Effector memory CD4-positive, alpha-beta T cell (primary cell): ENCODE data around the gene CLDN10.

Experiments used
- DNase-seq, 3 donors: peaks; one replicate each; pipeline ENCODE4 v3.0.0-alpha.2; 2020
- H3K27ac ChIP-seq: 2 replicates; pipeline ENCODE4 v1.7.0; 2013; ENCODE audit warnings: mild to moderate bottlenecking, low read length, moderate library complexity; ENCODE audit not compliant: insufficient read depth, poor library complexity, severe bottlenecking
- H3K27me3 ChIP-seq: replicated peaks from 2 replicates; pipeline ENCODE4 v1.7.0; 2013; ENCODE audit warnings: mild to moderate bottlenecking, low read length; ENCODE audit not compliant: insufficient read depth, control insufficient read depth, poor library complexity, severe bottlenecking
- H3K36me3 ChIP-seq: 2 replicates; pipeline ENCODE4 v1.7.0; 2013; ENCODE audit warnings: mild to moderate bottlenecking, low read length, moderate library complexity; ENCODE audit not compliant: control insufficient read depth, insufficient read depth
- H3K4me1 ChIP-seq: 2 replicates; pipeline ENCODE4 v1.7.0; 2013; ENCODE audit warnings: low read length, mild to moderate bottlenecking; ENCODE audit not compliant: control insufficient read depth, insufficient read depth, poor library complexity, severe bottlenecking
- H3K4me3 ChIP-seq: 2 replicates; pipeline ENCODE4 v1.7.0; 2013; ENCODE audit warnings: low read length, low read depth, mild to moderate bottlenecking; ENCODE audit not compliant: insufficient read depth, poor library complexity, severe bottlenecking
- H3K9me3 ChIP-seq: 2 replicates; pipeline ENCODE4 v1.7.0; 2013; ENCODE audit warnings: mild to moderate bottlenecking, low read length, moderate library complexity; ENCODE audit not compliant: control insufficient read depth
- total RNA-seq, 3 donors: gene quantifications; one replicate each; lab custom pipeline; 2026; lab: John Stamatoyannopoulos, UW

Gene CLDN10, protein sequence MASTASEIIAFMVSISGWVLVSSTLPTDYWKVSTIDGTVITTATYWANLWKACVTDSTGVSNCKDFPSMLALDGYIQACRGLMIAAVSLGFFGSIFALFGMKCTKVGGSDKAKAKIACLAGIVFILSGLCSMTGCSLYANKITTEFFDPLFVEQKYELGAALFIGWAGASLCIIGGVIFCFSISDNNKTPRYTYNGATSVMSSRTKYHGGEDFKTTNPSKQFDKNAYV
- 0 to 0.17 (median 0) reads per million in 3 donors for total RNA-seq

DNA sequence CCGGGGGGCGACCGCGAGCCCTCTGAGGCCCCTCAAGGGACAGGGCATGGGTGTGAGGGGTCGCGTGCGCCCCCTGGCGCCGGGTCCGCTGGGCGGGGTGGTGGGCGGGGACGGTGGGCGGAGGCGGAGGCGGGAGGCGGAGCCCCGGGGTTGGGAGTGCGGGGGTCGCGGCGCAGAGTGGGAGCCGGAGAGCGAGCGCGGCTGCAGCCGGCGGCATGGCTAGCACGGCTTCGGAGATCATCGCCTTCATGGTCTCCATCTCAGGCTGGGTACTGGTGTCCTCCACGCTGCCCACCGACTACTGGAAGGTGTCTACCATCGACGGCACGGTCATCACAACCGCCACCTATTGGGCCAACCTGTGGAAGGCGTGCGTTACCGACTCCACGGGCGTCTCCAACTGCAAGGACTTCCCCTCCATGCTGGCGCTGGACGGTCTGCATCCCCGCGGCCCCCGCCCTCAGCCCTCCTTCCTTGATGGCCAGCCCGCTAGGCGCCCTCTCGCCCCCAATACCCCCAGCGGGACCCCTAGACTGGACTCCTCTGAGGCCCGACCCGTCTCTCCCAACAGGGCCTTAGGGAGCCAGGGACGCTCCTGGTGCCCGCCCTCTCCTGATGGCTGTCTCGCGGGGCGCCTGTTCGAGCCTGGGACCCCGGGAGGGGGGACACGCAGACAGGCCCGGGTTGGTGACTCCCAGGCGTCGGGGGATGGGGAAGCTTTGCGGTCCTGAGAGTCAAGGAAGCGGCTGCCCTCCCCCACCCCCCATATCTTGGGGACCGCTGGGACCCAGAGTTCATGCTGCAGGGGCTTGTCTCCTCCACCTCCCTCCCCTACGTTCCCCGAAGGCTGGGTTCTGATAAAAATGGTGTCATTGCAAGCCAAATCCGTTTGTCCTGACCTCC, at the start of gene CLDN10:
Gene CLDN10, plus strand, starts transcription at position 182 of the 903 bp plus-strand sequence. Its CDS starts 34 bp downstream, at position 216.
- Histone ChIP-seq H3K27ac (no peak within 1 kb of the TSS), H3K27me3 (peaks cover 12% of the 10 kb centered on the region), H3K9me3 (no peaks in the 10 kb centered on the region), H3K4me3 (no peak within 1 kb of the TSS), H3K36me3 (no peaks in the 10 kb centered on the region), H3K4me1 (no peaks in the 10 kb centered on the region)
- DNase-seq = no peak

DNA sequence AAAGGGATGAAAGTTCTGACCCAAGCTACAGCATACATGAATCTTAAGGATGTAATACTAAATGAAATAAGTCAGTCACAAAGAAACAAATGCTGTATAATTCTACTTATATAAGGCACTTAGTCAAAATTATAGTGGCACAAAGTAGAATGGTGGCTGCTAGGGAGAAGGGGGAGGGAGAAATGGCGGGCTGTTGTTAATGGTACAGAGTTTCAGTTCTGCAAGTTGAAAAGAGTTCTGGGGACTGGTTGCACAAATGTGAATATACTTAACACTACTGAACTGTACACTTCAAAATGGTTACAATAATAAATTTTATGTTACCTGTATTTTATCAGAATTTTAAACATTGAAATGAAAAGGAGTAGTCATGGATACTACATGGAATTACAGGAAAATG, 48.9 kb upstream of the CLDN10 start:
- H3K27me3 ChIP-seq = no peaks in the 10 kb centered on the region
- H3K36me3 ChIP-seq = no peaks in the 10 kb centered on the region
- H3K4me1 ChIP-seq = no peaks in the 10 kb centered on the region
- no peak overlapping the region for H3K4me3 ChIP-seq
- no peaks in the 10 kb centered on the region for H3K9me3 ChIP-seq
- DNase-seq = no peak
- H3K27ac ChIP-seq = no peak overlapping the region

DNA sequence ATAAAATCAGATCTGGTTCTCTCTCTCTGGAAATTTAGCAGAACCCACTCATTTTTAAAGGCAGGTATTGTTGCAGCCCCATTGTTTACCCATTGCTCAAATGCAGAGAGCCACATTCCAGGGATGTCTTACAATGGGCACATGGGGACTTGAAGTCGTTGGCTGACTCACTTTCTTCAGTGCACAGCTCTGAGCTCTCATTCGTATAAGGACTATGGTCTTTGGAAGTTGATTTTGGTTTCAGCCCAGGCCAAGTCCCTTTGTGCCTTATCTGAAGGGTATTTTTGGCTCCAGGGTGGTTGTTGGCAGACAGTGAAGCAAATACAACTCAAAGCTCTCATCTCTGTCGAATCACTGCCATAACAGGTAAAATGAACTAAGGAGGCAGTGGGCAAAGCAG, 47.3 kb upstream of the CLDN10 start:
- no peak overlapping the region for H3K4me3 ChIP-seq
- no peak for DNase-seq
- no peak overlapping the region for H3K27ac ChIP-seq
- H3K4me1 ChIP-seq = no peaks in the 10 kb centered on the region
- H3K27me3 ChIP-seq = no peaks in the 10 kb centered on the region
- H3K36me3 ChIP-seq = no peaks in the 10 kb centered on the region
- H3K9me3 ChIP-seq = no peaks in the 10 kb centered on the region

DNA sequence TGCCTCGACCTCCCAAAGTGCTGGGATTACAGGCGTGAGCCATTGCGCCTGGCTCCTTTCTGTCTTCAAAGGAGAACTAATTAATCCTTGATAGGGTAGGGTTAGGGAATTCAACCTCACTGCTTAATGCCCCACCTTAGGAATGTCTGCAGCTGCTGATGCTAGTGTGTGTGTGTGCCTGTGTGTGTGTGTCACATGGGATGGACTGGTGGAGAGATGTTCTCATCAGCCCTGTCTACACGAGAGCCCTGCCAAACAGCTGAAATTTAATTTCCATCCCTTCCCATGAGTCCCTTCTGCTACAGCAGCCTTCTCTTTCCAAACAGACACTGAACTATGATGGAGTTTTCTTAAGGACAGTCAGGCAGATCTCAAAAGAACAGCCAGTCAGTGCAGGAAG, 46.5 kb upstream of the CLDN10 start:
- no peaks in the 10 kb centered on the region for H3K9me3 ChIP-seq
- H3K4me3 ChIP-seq = no peak overlapping the region
- H3K27ac ChIP-seq = no peak overlapping the region
- H3K36me3 ChIP-seq = no peaks in the 10 kb centered on the region
- H3K4me1 ChIP-seq = no peaks in the 10 kb centered on the region
- H3K27me3 ChIP-seq = no peaks in the 10 kb centered on the region
- DNase-seq = no peak

DNA sequence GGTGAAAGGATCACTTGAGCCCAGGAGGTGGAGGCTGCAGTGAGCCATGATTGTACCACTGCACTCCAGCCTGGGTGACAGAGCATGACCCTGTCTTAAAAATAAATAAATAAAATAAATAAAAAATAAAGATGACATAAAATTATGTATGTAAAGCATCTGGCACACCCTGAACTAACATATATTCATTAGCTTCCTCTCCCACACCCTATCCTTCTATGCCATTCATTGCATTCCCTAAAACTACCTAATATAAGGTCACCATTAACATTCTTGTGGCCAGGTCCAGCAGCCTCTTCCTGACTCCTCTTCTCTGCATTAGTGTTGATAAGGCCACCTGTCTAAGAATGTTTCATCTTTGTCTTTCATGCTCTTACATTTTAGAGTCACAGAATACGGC, 44.5 kb upstream of the CLDN10 start:
- Histone ChIP-seq H3K4me1 (no peaks in the 10 kb centered on the region), H3K4me3 (no peak overlapping the region), H3K36me3 (no peaks in the 10 kb centered on the region), H3K9me3 (no peaks in the 10 kb centered on the region), H3K27me3 (no peaks in the 10 kb centered on the region), H3K27ac (no peak overlapping the region)
- no peak for DNase-seq

DNA sequence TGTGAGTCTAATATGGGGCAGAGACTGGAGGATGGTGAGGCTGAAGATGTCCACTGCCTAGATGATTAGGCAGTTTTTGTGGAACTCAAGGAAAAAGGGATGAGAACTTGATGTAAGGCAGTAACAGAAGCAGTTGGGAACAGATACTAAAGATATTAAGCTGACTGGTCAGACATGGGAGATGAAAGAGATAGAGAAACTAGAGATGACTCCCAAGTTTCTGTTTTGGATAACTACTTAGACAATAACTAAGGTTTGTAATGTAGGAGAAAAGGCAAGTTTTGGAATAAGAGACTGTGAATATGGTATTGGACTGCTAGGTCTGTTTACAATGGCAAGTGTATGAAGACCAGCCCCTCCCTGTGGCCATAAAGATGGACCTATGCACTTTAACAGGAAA, 43.5 kb upstream of the CLDN10 start:
- Histone ChIP-seq H3K4me1 (no peaks in the 10 kb centered on the region), H3K9me3 (no peaks in the 10 kb centered on the region), H3K4me3 (no peak overlapping the region), H3K36me3 (no peaks in the 10 kb centered on the region), H3K27ac (no peak overlapping the region), H3K27me3 (no peaks in the 10 kb centered on the region)
- no peak for DNase-seq

DNA sequence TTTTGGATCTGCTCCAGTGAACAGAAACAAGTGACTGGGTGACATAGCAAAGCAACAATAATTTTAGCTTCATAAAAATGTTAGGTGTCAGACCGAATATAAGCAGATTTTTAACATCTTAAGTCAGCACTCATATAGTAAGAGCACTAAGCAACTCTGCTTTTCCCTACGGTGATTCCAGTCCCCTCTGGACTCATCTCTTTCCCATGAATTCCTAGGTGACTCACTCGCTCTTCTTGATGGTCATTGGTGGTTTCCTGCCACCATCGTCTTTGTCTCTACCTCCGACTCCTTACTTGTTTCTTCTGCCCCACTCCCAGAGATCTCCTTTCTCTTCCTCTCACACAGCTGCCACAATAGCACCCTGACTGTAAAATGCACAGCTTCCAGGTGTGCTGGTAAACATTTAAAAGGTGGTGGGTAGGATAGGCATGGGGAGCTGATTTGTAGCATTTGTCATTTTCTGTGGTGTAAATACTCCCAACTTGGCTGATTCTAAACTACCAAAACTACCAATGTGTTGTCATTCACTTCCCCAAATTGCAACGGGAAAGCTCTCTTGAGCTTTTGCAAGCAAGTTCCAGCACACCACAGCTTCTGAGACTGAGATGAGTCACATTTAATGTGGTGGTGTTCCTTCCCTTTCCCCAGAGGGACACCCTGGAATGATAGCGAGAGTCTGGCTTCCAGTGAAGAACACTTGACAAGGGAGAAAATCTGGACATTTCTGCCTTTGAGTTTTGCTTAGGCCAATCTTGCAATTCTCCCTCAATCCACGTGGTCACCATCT, 42.8 kb upstream of the CLDN10 start:
- Histone ChIP-seq H3K9me3 (no peaks in the 10 kb centered on the region), H3K4me1 (no peaks in the 10 kb centered on the region), H3K4me3 (no peak overlapping the region), H3K27ac (no peak overlapping the region), H3K36me3 (no peaks in the 10 kb centered on the region), H3K27me3 (no peaks in the 10 kb centered on the region)
- no peak for DNase-seq

DNA sequence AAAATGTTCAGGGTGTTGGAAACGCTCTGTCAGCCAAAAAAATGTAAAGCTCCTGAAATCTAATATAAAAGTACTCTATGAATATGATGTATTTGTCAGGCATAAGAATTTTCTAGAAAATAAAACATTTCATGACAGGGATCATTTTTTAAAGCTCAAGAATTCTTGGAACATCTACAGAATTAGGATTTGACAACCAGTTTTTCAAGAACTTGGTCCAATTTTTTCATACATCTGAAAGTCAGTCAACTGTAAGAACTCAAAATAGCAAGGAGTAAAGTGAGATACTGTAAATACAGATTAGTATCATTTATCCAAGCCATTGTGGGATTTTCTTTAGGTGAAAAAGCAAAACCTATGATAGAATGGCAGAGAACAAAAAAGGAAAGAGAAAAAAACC, 41.6 kb upstream of the CLDN10 start:
- Histone ChIP-seq H3K4me1 (no peaks in the 10 kb centered on the region), H3K9me3 (no peaks in the 10 kb centered on the region), H3K4me3 (no peak overlapping the region), H3K27me3 (no peaks in the 10 kb centered on the region), H3K27ac (no peak overlapping the region), H3K36me3 (no peaks in the 10 kb centered on the region)
- DNase-seq = no peak

DNA sequence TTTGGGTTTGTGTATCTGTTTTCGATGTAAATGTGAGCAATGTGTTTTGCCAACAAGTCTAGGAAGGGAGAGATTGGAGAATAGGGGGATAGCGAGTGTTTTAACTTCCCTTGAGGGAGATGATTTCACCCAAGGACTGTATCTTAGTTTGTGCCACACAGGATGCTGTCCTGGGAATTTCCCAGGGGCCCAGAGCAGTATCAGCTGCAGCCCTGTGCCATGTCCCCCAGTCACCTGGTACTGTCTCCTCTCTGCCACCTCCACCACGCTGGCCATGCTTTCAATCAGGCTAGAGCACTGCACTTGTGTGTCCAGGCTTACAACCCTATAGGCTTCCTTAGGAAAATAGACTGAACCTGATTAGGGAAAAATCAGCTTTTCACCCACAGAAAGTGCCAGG, 40.1 kb upstream of the CLDN10 start:
- Histone ChIP-seq H3K36me3 (no peaks in the 10 kb centered on the region), H3K9me3 (no peaks in the 10 kb centered on the region), H3K4me1 (no peaks in the 10 kb centered on the region), H3K27ac (no peak overlapping the region), H3K4me3 (no peak overlapping the region), H3K27me3 (no peaks in the 10 kb centered on the region)
- DNase-seq = no peak
